Glutamatergic neuron (in vitro differentiated cells): Measurements from ENCODE around the gene CCL15. TPM values are rescaled to one million over a fixed set of nuclear protein-coding genes. Genes with fewer than 3 reads are reported as not detected.
"Not testable (repeated sequence)": the region's sequence is repeated elsewhere in the genome, so short reads cannot be mapped to it uniquely, and the experiment has no call there.

Experiments used
- DNase-seq: peaks from one replicate; pipeline ENCODE4 v3.0.0; 2022
- H3K27ac Mint-ChIP-seq: one replicate; pipeline ENCODE4 v1.8.0; 2020; ENCODE audit warnings: mild to moderate bottlenecking, mixed read lengths, inconsistent platforms; ENCODE audit not compliant: unreplicated experiment
- H3K27me3 Mint-ChIP-seq: one replicate; pipeline ENCODE4 v1.8.0; 2020; ENCODE audit warnings: mild to moderate bottlenecking, moderate library complexity, mixed read lengths, inconsistent platforms; ENCODE audit not compliant: unreplicated experiment
- H3K36me3 Mint-ChIP-seq: one replicate; pipeline ENCODE4 v1.8.0; 2020; ENCODE audit warnings: mild to moderate bottlenecking, mixed read lengths, inconsistent platforms; ENCODE audit not compliant: unreplicated experiment
- H3K4me1 Mint-ChIP-seq: one replicate; pipeline ENCODE4 v1.8.0; 2020; ENCODE audit warnings: mild to moderate bottlenecking, low read depth, mixed read lengths, inconsistent platforms; ENCODE audit not compliant: unreplicated experiment
- H3K4me3 Mint-ChIP-seq: one replicate; pipeline ENCODE4 v1.8.0; 2020; ENCODE audit warnings: mild to moderate bottlenecking, mixed read lengths, inconsistent platforms; ENCODE audit not compliant: unreplicated experiment
- H3K9me3 Mint-ChIP-seq: one replicate; pipeline ENCODE4 v1.8.0; 2020; ENCODE audit warnings: mild to moderate bottlenecking, moderate library complexity, mixed read lengths, inconsistent platforms; ENCODE audit not compliant: unreplicated experiment
- CTCF ChIP-seq: fragments of 200-600 bp; sonication (generic); IDR thresholded peaks from one replicate; pipeline ENCODE4 v1.5.0; 2021; ENCODE audit not compliant: partially characterized antibody, unreplicated experiment
- total RNA-seq: library from RNA; stranded (reverse); fragmentation: NEBNext Ultra II Directional; extraction: Animal tissue kit (Norgen Biotek cat#: 25700); gene quantifications from one replicate; pipeline ENCODE4 v1.2.1, GENCODE V29; 2021; ENCODE audit not compliant: unreplicated experiment

CCL15 gene
- total RNA-seq, 1 donor from 2014 or later, result not detected

GRCh38 chr17:35998018-35998545 lies 3.3 kb downstream of the CCL15 start:
- H3K36me3 Mint-ChIP-seq, result no peaks in the 10 kb centered on the region
- TF ChIP-seq CTCF, result no peak
- no peak overlapping the region for H3K4me3 Mint-ChIP-seq
- no peak overlapping the region for H3K27ac Mint-ChIP-seq
- H3K27me3 Mint-ChIP-seq, result no peaks in the 10 kb centered on the region
- no peaks in the 10 kb centered on the region for H3K4me1 Mint-ChIP-seq
- H3K9me3 Mint-ChIP-seq, result no peaks in the 10 kb centered on the region
- no peak for DNase-seq

GRCh38 chr17:35995346-35995745 lies 6.0 kb downstream of the CCL15 start:
- not testable (repeated sequence) for H3K27ac Mint-ChIP-seq, DNase-seq, H3K36me3 Mint-ChIP-seq, H3K4me1 Mint-ChIP-seq, H3K4me3 Mint-ChIP-seq, H3K9me3 Mint-ChIP-seq, H3K27me3 Mint-ChIP-seq

GRCh38 chr17:35991075-35991474 lies 10.3 kb downstream of the CCL15 start:
- TF ChIP-seq CTCF, result no peak
- H3K36me3 Mint-ChIP-seq, result no peaks in the 10 kb centered on the region
- H3K27ac Mint-ChIP-seq, result no peak overlapping the region

GRCh38 chr17:35988164-35988563 lies 13.2 kb downstream of the CCL15 start:
- Mint-ChIP-seq H3K4me1 (no peaks in the 10 kb centered on the region), H3K9me3 (no peaks in the 10 kb centered on the region), H3K4me3 (no peak overlapping the region), H3K27ac (no peak overlapping the region), H3K27me3 (no peaks in the 10 kb centered on the region), H3K36me3 (no peaks in the 10 kb centered on the region)
- no peak for TF ChIP-seq CTCF
- no peak for DNase-seq

More at GRCh38 chr17:35991075-35991474, 10.3 kb downstream of the CCL15 start:
- no peak for DNase-seq
- Mint-ChIP-seq H3K27me3 (no peaks in the 10 kb centered on the region), H3K9me3 (no peaks in the 10 kb centered on the region), H3K4me3 (no peak overlapping the region), H3K4me1 (no peaks in the 10 kb centered on the region)

- DNase-seq, result no peak
- Mint-ChIP-seq H3K4me1 (no peaks in the 10 kb centered on the region), H3K27ac (no peak within 1 kb of the TSS), H3K9me3 (no peaks in the 10 kb centered on the region), H3K36me3 (no peaks in the 10 kb centered on the region), H3K4me3 (no peak within 1 kb of the TSS), H3K27me3 (no peaks in the 10 kb centered on the region)
- TF ChIP-seq CTCF, result no peak
Observed at GRCh38 chr17:35986643-35987042, 14.7 kb downstream of the CCL15 start, which contains the start of gene CCL14. Gene CCL14, minus strand, starts transcription at chr17:35986729. Its CDS starts 80 bp downstream, at chr17:35986649.

- H3K27ac Mint-ChIP-seq, result no peak overlapping the region
- no peak overlapping the region for H3K4me3 Mint-ChIP-seq
- DNase-seq, result no peak
- peaks cover 1% of the 10 kb centered on the region for H3K27me3 Mint-ChIP-seq
- TF ChIP-seq CTCF, result no peak
- H3K4me1 Mint-ChIP-seq, result no peaks in the 10 kb centered on the region
- H3K36me3 Mint-ChIP-seq, result no peaks in the 10 kb centered on the region
- no peaks in the 10 kb centered on the region for H3K9me3 Mint-ChIP-seq
Observed at GRCh38 chr17:35984140-35984539, 17.2 kb downstream of the CCL15 start.
